Stimulated activated CD8-positive, alpha-beta memory T cell treated with anti-CD3 and anti-CD28 coated beads, Interleukin-12 subunit alpha, Interleukin-12 subunit beta, amount 100 ng/mL, for 24 hours (primary cell): Measurements from ENCODE around the gene RPS21.
"Not testable (repeated sequence)": the region's sequence is repeated elsewhere in the genome, so short reads cannot be mapped to it uniquely, and the experiment has no call there.

Experiments
- DNase-seq: peaks from one replicate; pipeline ENCODE4 v3.0.0-alpha.2; 2020; ENCODE audit errors: extremely low read depth

RPS21 gene

GRCh38 chr20:62365814-62366369 is 21.0 kb upstream of the RPS21 start:
- no peak for DNase-seq

- no peak for DNase-seq
These were observed 20.4 kb upstream of the RPS21 start for GRCh38 chr20:62366370-62367135.

GRCh38 chr20:62367136-62367632 is 19.7 kb upstream of the RPS21 start, which contains the start of gene LAMA5:
Gene LAMA5, minus strand, starts transcription at chr20:62367312. Its CDS starts 67 bp downstream, at chr20:62367245.
- no peak for DNase-seq

GRCh38 chr20:62367633-62368391 is 19.1 kb upstream of the RPS21 start:
- no peak for DNase-seq

GRCh38 chr20:62368392-62368975 is 18.4 kb upstream of the RPS21 start:
- no peak for DNase-seq

- DNase-seq = no peak
These were observed 17.7 kb upstream of the RPS21 start for GRCh38 chr20:62368976-62369814.

- DNase-seq = no peak
These were observed 17.1 kb upstream of the RPS21 start for GRCh38 chr20:62369815-62370114.

GRCh38 chr20:62370115-62370806 is 16.6 kb upstream of the RPS21 start:
- peak; percentile 25 for DNase-seq

GRCh38 chr20:62370807-62371587 is 15.9 kb upstream of the RPS21 start:
- no peak for DNase-seq

- no peak for DNase-seq
These were observed 15.3 kb upstream of the RPS21 start for GRCh38 chr20:62371588-62372041.

- DNase-seq = no peak
These were observed 14.6 kb upstream of the RPS21 start for GRCh38 chr20:62372042-62372993.

- not testable (repeated sequence) for DNase-seq
These were observed 13.2 kb upstream of the RPS21 start for GRCh38 chr20:62373631-62374179.

- no peak for DNase-seq
These were observed 12.4 kb upstream of the RPS21 start for GRCh38 chr20:62374331-62375152.

GRCh38 chr20:62376112-62377063 is 10.5 kb upstream of the RPS21 start:
- no peak for DNase-seq

GRCh38 chr20:62377064-62377461 is 9.8 kb upstream of the RPS21 start:
- DNase-seq = no peak

- no peak for DNase-seq
These were observed 9.2 kb upstream of the RPS21 start for GRCh38 chr20:62377615-62378178.
